GM06990 (cell line): ENCODE data around the gene DPP7.

Experiments used
- DNase-seq: peaks from one replicate; pipeline ENCODE4 v3.0.0-alpha.2; 2011; ENCODE audit not compliant: insufficient read length; ENCODE audit errors: extremely low read depth
- H3K27me3 ChIP-seq: replicated peaks from 2 replicates; pipeline ENCODE4 v1.6.0; 2011; ENCODE audit warnings: low read length; ENCODE audit not compliant: control insufficient read depth, insufficient read depth
- H3K36me3 ChIP-seq: 2 replicates; pipeline ENCODE4 v1.5.1; 2011; ENCODE audit warnings: low read length; ENCODE audit not compliant: control insufficient read depth, insufficient read depth
- H3K4me3 ChIP-seq: replicated peaks from 2 replicates; pipeline ENCODE4 v1.5.1; 2011; ENCODE audit warnings: low read depth, mild to moderate bottlenecking, control low read depth, low read length
- CTCF ChIP-seq: IDR thresholded peaks from 2 replicates; pipeline ENCODE4 v1.5.1; 2011; ENCODE audit warnings: low read length, control low read depth, mild to moderate bottlenecking, inconsistent platforms; ENCODE audit not compliant: insufficient read depth, poor library complexity, severe bottlenecking

The DPP7 gene

GRCh38 chr9:137062384-137062783 lies 52.1 kb downstream of the DPP7 start:
- H3K27me3 ChIP-seq: no peaks in the 10 kb centered on the region
- DNase-seq: no peak
- TF ChIP-seq CTCF: no peak
- H3K36me3 ChIP-seq: no peaks in the 10 kb centered on the region; the same call in none of the 2 replicates
- H3K4me3 ChIP-seq: no peak overlapping the region
